ENCODE data around the gene GPC6.
A peak's percentile ranks its signal among the peaks of the same experiment; 100 is the strongest.

Gene GPC6

GRCh38 chr13:93224535-93224934, 2.1 kb upstream of the GPC6 start:
- no peak overlapping the region for H3K27ac ChIP-seq
- no peak for TF ChIP-seq CTCF (conservative IDR thresholded peaks at IDR 0.05)
- TF ChIP-seq ZFX (IDR thresholded peaks at IDR 0.05) = no peak

- TF ChIP-seq ZFX (IDR thresholded peaks at IDR 0.05) (no peak), CTCF (conservative IDR thresholded peaks at IDR 0.05) (no peak)
- no peak overlapping the region for H3K27ac ChIP-seq
Observed at GRCh38 chr13:93225610-93226009, 997 bp upstream of the GPC6 start.

- TF ChIP-seq ZFX (IDR thresholded peaks at IDR 0.05) = no peak
- TF ChIP-seq CTCF (conservative IDR thresholded peaks at IDR 0.05) = no peak
- H3K27ac ChIP-seq = peak overlapping the region; percentile 96
Observed at GRCh38 chr13:93226065-93226622, 463 bp upstream of the GPC6 start.

GRCh38 chr13:93227280-93227877, 772 bp downstream of the GPC6 start:
- TF ChIP-seq CTCF (conservative IDR thresholded peaks at IDR 0.05) = no peak
- no peak; the same call in 1 of the 2 replicates for TF ChIP-seq ZFX (IDR thresholded peaks at IDR 0.05)
- peak overlapping the region; percentile 96 for H3K27ac ChIP-seq

- peak; percentile 56 for TF ChIP-seq ZFX (IDR thresholded peaks at IDR 0.05)
- TF ChIP-seq CTCF (conservative IDR thresholded peaks at IDR 0.05) = peak; percentile 84
- peak overlapping the region; percentile 96 for H3K27ac ChIP-seq
Observed at GRCh38 chr13:93227878-93228642, 1.5 kb downstream of the GPC6 start.

GRCh38 chr13:93228643-93228937, 2.0 kb downstream of the GPC6 start:
- TF ChIP-seq ZFX (IDR thresholded peaks at IDR 0.05) (no peak), CTCF (conservative IDR thresholded peaks at IDR 0.05) (no peak)

GRCh38 chr13:93230261-93230855, 3.8 kb downstream of the GPC6 start:
- no peak for TF ChIP-seq ZFX (IDR thresholded peaks at IDR 0.05)
- TF ChIP-seq CTCF (conservative IDR thresholded peaks at IDR 0.05) = no peak
- H3K27ac ChIP-seq = no peak overlapping the region

More at GRCh38 chr13:93228643-93228937, 2.0 kb downstream of the GPC6 start:
- H3K27ac ChIP-seq = peak overlapping the region; percentile 96
